Astrocyte of the spinal cord (primary cell): ENCODE results near the gene LRRC4C.

Source experiments
- DNase-seq: peaks from one replicate; pipeline ENCODE4 v3.0.0; 2011; ENCODE audit warnings: low read depth, low spot score
- H3K4me3 ChIP-seq: 2 replicates; pipeline ENCODE4 v1.5.1; 2011; ENCODE audit warnings: low read depth, mild to moderate bottlenecking, low read length, moderate library complexity
- CTCF ChIP-seq: IDR thresholded peaks from 2 replicates; pipeline ENCODE4 v1.5.1; 2012; ENCODE audit warnings: low read depth, mild to moderate bottlenecking, low read length, inconsistent platforms
- in situ Hi-C: cut with HindIII; loops from 2 replicates; pipeline ENCODE4 v1.10.0; 2017; ENCODE audit warnings: low sequenced_read_pairs

LRRC4C gene

GRCh38 chr11:41119484-41119883 is 340.0 kb downstream of the LRRC4C start:
- in situ Hi-C loops: no loop called here
- no peak overlapping the region for H3K4me3 ChIP-seq
- no peak for DNase-seq
- TF ChIP-seq CTCF: no peak

GRCh38 chr11:41118521-41118920 is 340.9 kb downstream of the LRRC4C start:
- TF ChIP-seq CTCF: no peak
- in situ Hi-C loops: no loop called here

GRCh38 chr11:41116970-41117369 is 342.5 kb downstream of the LRRC4C start:
- no peak overlapping the region for H3K4me3 ChIP-seq
- DNase-seq: no peak
- no peak for TF ChIP-seq CTCF
- in situ Hi-C loops: no loop called here

More at GRCh38 chr11:41118521-41118920, 340.9 kb downstream of the LRRC4C start:
- no peak overlapping the region for H3K4me3 ChIP-seq
- no peak for DNase-seq

- in situ Hi-C loops: no loop called here
- DNase-seq: no peak
- TF ChIP-seq CTCF: no peak
- H3K4me3 ChIP-seq: no peak overlapping the region
Observed at GRCh38 chr11:41115066-41115465, 344.4 kb downstream of the LRRC4C start.

- in situ Hi-C loops: no loop called here
- no peak for TF ChIP-seq CTCF
- DNase-seq: no peak
- H3K4me3 ChIP-seq: no peak overlapping the region
Observed at GRCh38 chr11:41113160-41113559, 346.3 kb downstream of the LRRC4C start.

- DNase-seq: no peak
- TF ChIP-seq CTCF: no peak
- H3K4me3 ChIP-seq: no peak overlapping the region
- in situ Hi-C loops: no loop called here
Observed at GRCh38 chr11:41110527-41110926, 348.9 kb downstream of the LRRC4C start.

- in situ Hi-C loops: no loop called here
- no peak overlapping the region for H3K4me3 ChIP-seq
- DNase-seq: no peak
- TF ChIP-seq CTCF: no peak
Observed at GRCh38 chr11:41102471-41102870, 357.0 kb downstream of the LRRC4C start.
